Peyer's patch (tissue), 4 donors: ENCODE measurements around the gene CRMP1.
"Not testable (repeated sequence)": the region's sequence is repeated elsewhere in the genome, so short reads cannot be mapped to it uniquely, and the experiment has no call there.

Source experiments
- POLR2A ChIP-seq, 2 donors: fragments of 450-650 bp; IDR thresholded peaks; one replicate each; pipeline ENCODE4 v1.5.1; 2017; ENCODE audit warnings: antibody characterized with exemption in 2 of 2, mild to moderate bottlenecking in 2 of 2, moderate library complexity in 2 of 2
- TF ChIP-seq, protein P1 (sequence below), 6 experiments: fragments of 450-650 bp in 4 of 6; fragments of 200-600 bp in 2 of 6; sonication (generic) in 1 of 6; IDR thresholded peaks; one replicate each; pipeline ENCODE4 v1.5.1; 2017 to 2019; ENCODE audit warnings: antibody characterized with exemption in 6 of 6, mild to moderate bottlenecking in 3 of 6, moderate library complexity in 1 of 6

DNA sequence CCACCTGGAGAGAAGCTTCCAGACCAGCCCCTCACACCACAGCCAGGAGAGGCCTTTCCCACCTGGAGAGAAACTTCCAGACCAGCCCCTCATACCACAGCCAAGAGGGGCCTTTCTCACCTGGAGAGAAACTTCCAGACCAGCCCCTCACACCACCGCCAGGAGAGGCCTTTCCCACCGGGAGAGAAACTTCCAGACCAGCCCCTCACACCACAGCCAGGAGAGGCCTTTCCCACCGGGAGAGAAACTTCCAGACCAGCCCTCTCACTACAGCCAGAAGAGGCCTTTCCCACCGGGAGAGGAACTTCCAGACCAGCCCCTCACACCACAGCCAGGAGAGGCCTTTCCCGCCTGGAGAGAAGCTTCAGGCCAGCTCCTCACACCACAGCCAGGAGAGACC, 80.8 kb downstream of the CRMP1 start:
- TF ChIP-seq, protein P1, sequence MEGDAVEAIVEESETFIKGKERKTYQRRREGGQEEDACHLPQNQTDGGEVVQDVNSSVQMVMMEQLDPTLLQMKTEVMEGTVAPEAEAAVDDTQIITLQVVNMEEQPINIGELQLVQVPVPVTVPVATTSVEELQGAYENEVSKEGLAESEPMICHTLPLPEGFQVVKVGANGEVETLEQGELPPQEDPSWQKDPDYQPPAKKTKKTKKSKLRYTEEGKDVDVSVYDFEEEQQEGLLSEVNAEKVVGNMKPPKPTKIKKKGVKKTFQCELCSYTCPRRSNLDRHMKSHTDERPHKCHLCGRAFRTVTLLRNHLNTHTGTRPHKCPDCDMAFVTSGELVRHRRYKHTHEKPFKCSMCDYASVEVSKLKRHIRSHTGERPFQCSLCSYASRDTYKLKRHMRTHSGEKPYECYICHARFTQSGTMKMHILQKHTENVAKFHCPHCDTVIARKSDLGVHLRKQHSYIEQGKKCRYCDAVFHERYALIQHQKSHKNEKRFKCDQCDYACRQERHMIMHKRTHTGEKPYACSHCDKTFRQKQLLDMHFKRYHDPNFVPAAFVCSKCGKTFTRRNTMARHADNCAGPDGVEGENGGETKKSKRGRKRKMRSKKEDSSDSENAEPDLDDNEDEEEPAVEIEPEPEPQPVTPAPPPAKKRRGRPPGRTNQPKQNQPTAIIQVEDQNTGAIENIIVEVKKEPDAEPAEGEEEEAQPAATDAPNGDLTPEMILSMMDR (IDR thresholded peaks at IDR 0.05): not testable (repeated sequence)
- not testable (repeated sequence) for TF ChIP-seq POLR2A (IDR thresholded peaks at IDR 0.05)
